K562 (cell line): ENCODE data around the gene GPHN. TPM values are rescaled to one million over a fixed set of nuclear protein-coding genes. Genes with fewer than 3 reads are reported as not detected.

Experiments used
- ATAC-seq: fragments of 200-7000 bp; cut with Tn5 transposase; 3 replicates; pipeline ENCODE4 v1.9.1; 2020; ENCODE audit warnings: moderate library complexity
- BruUV-seq: library from RNA; stranded (reverse); fragments of 400-500 nt; replicated peaks from 2 replicates; lab custom pipeline; 2021; lab: Mats Ljungman, UMichigan
- CTCF ChIA-PET: fragments of 300-600 bp; formaldehyde crosslinking; extraction: SDS; loops from one replicate; lab custom pipeline; 2021; ENCODE audit warnings: low intra/inter-chr PET ratio; lab: Yijun Ruan, JAX
- POLR2A ChIA-PET: fragments of 300-600, 350-650 bp; sonication (Branson Sonifier 250); formaldehyde crosslinking; extraction: SDS; loops from one replicate; lab custom pipeline; 2021; ENCODE audit warnings: antibody characterized with exemption, inconsistent platforms; lab: Yijun Ruan, JAX
- DNase-seq, 4 experiments: peaks; one replicate each; pipeline versions ENCODE4 v3.0.0 to v3.0.0-alpha.2; 2011 to 2018; ENCODE audit warnings: low spot score in 3 of 4, mixed read lengths in 3 of 4; ENCODE audit errors: extremely low read depth in 1 of 4
- FAIRE-seq: peaks from 2 replicates; lab custom pipeline; 2011; peaks lifted over from hg19 to GRCh38; lab: Jason Lieb, UNC
- H2AFZ ChIP-seq: 2 replicates; pipeline ENCODE4 v1.6.0; 2011; ENCODE audit warnings: low read depth, low read length, control low read depth, inconsistent platforms
- H3K27ac ChIP-seq: fragments of 200-600 bp; 3 replicates; pipeline ENCODE4 v1.8.0; 2011; ENCODE audit warnings: low read depth, mild to moderate bottlenecking, control low read depth, inconsistent platforms, low read length, moderate library complexity, mixed read lengths; ENCODE audit errors: extremely low read depth
- H3K27me3 ChIP-seq, 2 experiments: fragments of 300-600 bp in 1 of 2; 2 replicates in 1 of 2; 3 replicates in 1 of 2; pipeline versions ENCODE4 v1.6.0 to v1.8.0; 2011; ENCODE audit warnings: inconsistent platforms in 2 of 2, low read length in 2 of 2, mild to moderate bottlenecking in 1 of 2, mixed read lengths in 1 of 2, moderate library complexity in 1 of 2; ENCODE audit not compliant: control insufficient read depth in 2 of 2, insufficient read depth in 2 of 2
- H3K36me3 ChIP-seq: fragments of 300-600 bp; 3 replicates; pipeline ENCODE4 v1.8.0; 2011; ENCODE audit warnings: mild to moderate bottlenecking, low read length, inconsistent platforms; ENCODE audit not compliant: control insufficient read depth, insufficient read depth
- H3K4me1 ChIP-seq, 2 experiments: fragments of 200-600 bp in 1 of 2; replicated peaks in 1 of 2; 2 replicates in 1 of 2; 3 replicates in 1 of 2; pipeline versions ENCODE4 v1.5.1 to v1.8.0; 2011; ENCODE audit warnings: inconsistent platforms in 2 of 2, low read length in 2 of 2, mild to moderate bottlenecking in 1 of 2, mixed read lengths in 1 of 2, moderate library complexity in 1 of 2; ENCODE audit not compliant: control insufficient read depth in 2 of 2, insufficient read depth in 2 of 2
- H3K4me2 ChIP-seq: 2 replicates; pipeline ENCODE4 v1.6.1; 2011; ENCODE audit warnings: low read length, control low read depth, inconsistent platforms, mixed read lengths; ENCODE audit not compliant: insufficient read depth
- H3K4me3 ChIP-seq: fragments of 200-600 bp; sonication (generic), shearing (Covaris generic); 2 replicates; pipeline ENCODE4 v1.5.1; 2016; ENCODE audit warnings: control low read depth, inconsistent platforms
- H3K79me2 ChIP-seq: fragments of 200-600 bp; 3 replicates; pipeline ENCODE4 v1.8.0; 2011; ENCODE audit warnings: low read length, inconsistent platforms; ENCODE audit not compliant: control insufficient read depth, insufficient read depth
- H3K9ac ChIP-seq, 2 experiments: 2 replicates each; pipeline versions ENCODE4 v1.6.0 to v1.6.1; 2011; ENCODE audit warnings: low read depth in 2 of 2, low read length in 2 of 2, control low read depth in 1 of 2, inconsistent platforms in 1 of 2, mild to moderate bottlenecking in 1 of 2, mixed read lengths in 1 of 2; ENCODE audit not compliant: insufficient read depth in 1 of 2
- H3K9me1 ChIP-seq: one replicate; pipeline ENCODE4 v1.6.0; 2011; ENCODE audit warnings: inconsistent platforms, mild to moderate bottlenecking, low read length, moderate library complexity; ENCODE audit not compliant: control insufficient read depth, insufficient read depth
- H3K9me3 ChIP-seq: replicated peaks from 2 replicates; pipeline ENCODE4 v1.5.1; 2011; ENCODE audit warnings: low read depth, low read length, inconsistent platforms; ENCODE audit not compliant: control insufficient read depth, insufficient read depth
- H4K20me1 ChIP-seq: replicated peaks from 2 replicates; pipeline ENCODE4 v1.6.1; 2011; ENCODE audit warnings: low read length, inconsistent platforms, mixed read lengths; ENCODE audit not compliant: control insufficient read depth, insufficient read depth
- ARNT ChIP-seq, 2 experiments: fragments of 450-650 bp; IDR thresholded peaks; 2 replicates each; pipeline ENCODE4 v1.6.1; 2016; ENCODE audit warnings: mild to moderate bottlenecking in 1 of 2
- CBX3 ChIP-seq, 2 experiments: IDR thresholded peaks; 1 replicate in 1 of 2; 2 replicates in 1 of 2; pipeline ENCODE4 v1.6.1; 2012; ENCODE audit warnings: inconsistent platforms in 2 of 2, low read length in 2 of 2, borderline replicate concordance in 1 of 2, control low read depth in 1 of 2
- HDAC8 ChIP-seq: fragments of 450-650 bp; IDR thresholded peaks from 2 replicates; pipeline ENCODE4 v1.6.1; 2016; ENCODE audit warnings: mild to moderate bottlenecking, missing genetic modification characterization, moderate library complexity, missing compliant biosample characterization
- HEY1 ChIP-seq: fragments of 250-450 bp; sonication (Bioruptor Pico); IDR thresholded peaks from 2 replicates; pipeline ENCODE4 v1.5.0; 2020; ENCODE audit warnings: mild to moderate bottlenecking, moderate library complexity, borderline replicate concordance
- NFIX ChIP-seq: fragments of 250-450 bp; sonication (Bioruptor Pico); IDR thresholded peaks from 2 replicates; pipeline ENCODE4 v1.4.0; 2020; ENCODE audit warnings: low read depth, mild to moderate bottlenecking, moderate library complexity
- SMC3 ChIP-seq: conservative IDR thresholded peaks from 2 replicates; pipeline ENCODE4 v1.6.1; 2011; ENCODE audit warnings: low read depth, low read length, improper control_type of control experiment; ENCODE audit not compliant: insufficient read depth
- SRSF9 ChIP-seq: fragments of 200-400 bp; formaldehyde crosslinking; IDR thresholded peaks from 2 replicates; pipeline ENCODE4 v1.6.1; 2017; ENCODE audit warnings: low read depth, low read length, borderline replicate concordance
- TCF7L2 ChIP-seq: fragments of 150-350 bp; IDR thresholded peaks from 2 replicates; pipeline ENCODE4 v1.6.1; 2016; ENCODE audit warnings: low read depth, mild to moderate bottlenecking, low read length, moderate library complexity
- TRIM24 ChIP-seq, 2 experiments: fragments of 450-650 bp; IDR thresholded peaks; 2 replicates each; pipeline ENCODE4 v1.6.1; 2016
- ZNF134 ChIP-seq: fragments of 250-450 bp; sonication (Bioruptor Pico); conservative IDR thresholded peaks from 2 replicates; pipeline ENCODE4 v1.4.0; 2020
- ZNF444 ChIP-seq: fragments of 250-450 bp; sonication (Bioruptor Pico); IDR thresholded peaks from 2 replicates; pipeline ENCODE4 v1.4.0; 2020; ENCODE audit warnings: mild to moderate bottlenecking, moderate library complexity
- ZNF586 ChIP-seq: fragments of 450-650 bp; formaldehyde crosslinking; conservative IDR thresholded peaks from 2 replicates; pipeline ENCODE4 v1.4.0; 2020; ENCODE audit warnings: mild to moderate bottlenecking, moderate library complexity
- ZNF77 ChIP-seq: fragments of 250-450 bp; sonication (Bioruptor Pico); IDR thresholded peaks from 2 replicates; pipeline ENCODE4 v1.5.0; 2020
- ZNF778 ChIP-seq: fragments of 450-650 bp; formaldehyde crosslinking; IDR thresholded peaks from 2 replicates; pipeline ENCODE4 v1.4.0; 2020; ENCODE audit warnings: mild to moderate bottlenecking, moderate library complexity
- WGBS: fragments of 100-300 bp; shearing (Covaris generic); methylation state at CpG from one replicate; pipeline ENCODE4 v1.1.6; 2016; ENCODE audit warnings: low coverage, mixed read lengths; ENCODE audit not compliant: insufficient coverage; ENCODE audit errors: missing lambda C conversion rate; 5-methylcytosine and 5-hydroxymethylcytosine counted together
- in situ Hi-C: fragments of 300-500 bp; cut with MboI; formaldehyde crosslinking; loops from 4 replicates; pipeline ENCODE4 v1.15.0; 2018; ENCODE audit warnings: inconsistent platforms, mixed read lengths
- intact Hi-C: fragments of 100-400 bp; cut with micrococcal nuclease; formaldehyde crosslinking; loops from 2 replicates; pipeline ENCODE4 v1.14.2; 2022
- polyA plus RNA-seq, 8 experiments: library from polyadenylated mRNA; depleted of rRNA in 4 of 8; stranded (reverse) in 5 of 8; unstranded in 3 of 8; fragments of >200 nt; fragmentation: Nextera tagmentation in 2 of 8; fragmentation: Illumina TruSeq in 1 of 8; extraction: Ambion mirVana in 2 of 8; extraction: Trizol in 1 of 8; gene quantifications; 2 replicates each; pipeline versions ENCODE4 v1.2.1 to v1.2.3, GENCODE V29; 2011 to 2014; ENCODE audit warnings: inconsistent platforms in 1 of 8, missing spikeins in 1 of 8
- total RNA-seq, 7 experiments: library from RNA; depleted of rRNA in 6 of 7; stranded (reverse); fragments of >200 nt in 6 of 7; fragmentation: Illumina TruSeq in 2 of 7; extraction: Trizol in 2 of 7; gene quantifications; 2 replicates each; pipeline versions ENCODE4 v1.2.1 to v1.2.3, GENCODE V29; 2011 to 2021; ENCODE audit warnings: low replicate concordance in 1 of 7
- TF ChIP-seq, protein P1 (sequence below): fragments of 450-650 bp; IDR thresholded peaks from 2 replicates; pipeline ENCODE4 v1.6.1; 2018; ENCODE audit not compliant: partially characterized antibody
- TF ChIP-seq, protein P2 (sequence below): sonication (generic); formaldehyde crosslinking; IDR thresholded peaks from 2 replicates; pipeline ENCODE4 v1.8.0; 2022; ENCODE audit warnings: missing genetic modification reagents, mild to moderate bottlenecking, moderate library complexity, borderline replicate concordance
- TF ChIP-seq, protein P3 (sequence below): fragments of 250-450 bp; sonication (Bioruptor Pico); IDR thresholded peaks from 2 replicates; pipeline ENCODE4 v1.5.0; 2021; ENCODE audit warnings: mild to moderate bottlenecking, borderline replicate concordance

Gene GPHN
- total and polyA plus RNA-seq, 9 of the 15 experiments (the other 6 are each of a cell fraction or from before 2014, with no cell fraction given), result 5.9 to 16.0 (median 11.4) TPM

DNA sequence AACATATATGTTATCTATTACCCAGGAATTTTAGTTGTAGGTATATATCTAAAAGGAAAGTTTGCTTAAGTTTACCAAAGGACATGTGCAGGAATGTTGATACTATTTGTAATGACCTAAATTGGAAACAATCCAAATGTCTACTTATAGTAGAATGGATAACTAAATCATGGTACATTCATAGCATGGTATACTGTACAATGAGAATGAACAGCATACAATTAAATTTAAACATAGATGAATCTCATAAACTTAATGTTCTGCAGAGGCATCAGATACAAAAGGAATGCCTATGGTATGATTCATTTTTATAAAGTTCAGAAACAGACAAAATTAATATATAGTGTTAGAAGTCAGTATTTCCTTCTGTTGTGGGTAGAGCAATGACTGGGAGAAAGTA lies 135.4 kb downstream of the GPHN start (continued):
- TF ChIP-seq HEY1 (CRISPR knock-in tag) (no peak), SRSF9 (no peak), ARNT (IDR thresholded peaks at IDR 0.05) (no peak), CBX3 (IDR thresholded peaks at IDR 0.05; ENCODE audit: borderline replicate concordance in 1 of 2, low read length in 2 of 2) (no peak), NFIX (CRISPR knock-in tag) (no peak), TRIM24 (IDR thresholded peaks at IDR 0.05) (no peak), ZNF77 (no peak), HDAC8 (tag) (no peak)
- TF ChIP-seq, protein P1, sequence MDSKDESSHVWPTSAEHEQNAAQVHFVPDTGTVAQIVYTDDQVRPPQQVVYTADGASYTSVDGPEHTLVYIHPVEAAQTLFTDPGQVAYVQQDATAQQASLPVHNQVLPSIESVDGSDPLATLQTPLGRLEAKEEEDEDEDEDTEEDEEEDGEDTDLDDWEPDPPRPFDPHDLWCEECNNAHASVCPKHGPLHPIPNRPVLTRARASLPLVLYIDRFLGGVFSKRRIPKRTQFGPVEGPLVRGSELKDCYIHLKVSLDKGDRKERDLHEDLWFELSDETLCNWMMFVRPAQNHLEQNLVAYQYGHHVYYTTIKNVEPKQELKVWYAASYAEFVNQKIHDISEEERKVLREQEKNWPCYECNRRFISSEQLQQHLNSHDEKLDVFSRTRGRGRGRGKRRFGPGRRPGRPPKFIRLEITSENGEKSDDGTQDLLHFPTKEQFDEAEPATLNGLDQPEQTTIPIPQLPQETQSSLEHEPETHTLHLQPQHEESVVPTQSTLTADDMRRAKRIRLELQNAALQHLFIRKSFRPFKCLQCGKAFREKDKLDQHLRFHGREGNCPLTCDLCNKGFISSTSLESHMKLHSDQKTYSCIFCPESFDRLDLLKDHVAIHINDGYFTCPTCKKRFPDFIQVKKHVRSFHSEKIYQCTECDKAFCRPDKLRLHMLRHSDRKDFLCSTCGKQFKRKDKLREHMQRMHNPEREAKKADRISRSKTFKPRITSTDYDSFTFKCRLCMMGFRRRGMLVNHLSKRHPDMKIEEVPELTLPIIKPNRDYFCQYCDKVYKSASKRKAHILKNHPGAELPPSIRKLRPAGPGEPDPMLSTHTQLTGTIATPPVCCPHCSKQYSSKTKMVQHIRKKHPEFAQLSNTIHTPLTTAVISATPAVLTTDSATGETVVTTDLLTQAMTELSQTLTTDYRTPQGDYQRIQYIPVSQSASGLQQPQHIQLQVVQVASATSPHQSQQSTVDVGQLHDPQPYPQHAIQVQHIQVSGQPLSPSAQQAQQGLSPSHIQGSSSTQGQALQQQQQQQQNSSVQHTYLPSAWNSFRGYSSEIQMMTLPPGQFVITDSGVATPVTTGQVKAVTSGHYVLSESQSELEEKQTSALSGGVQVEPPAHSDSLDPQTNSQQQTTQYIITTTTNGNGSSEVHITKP, result no peak

DNA sequence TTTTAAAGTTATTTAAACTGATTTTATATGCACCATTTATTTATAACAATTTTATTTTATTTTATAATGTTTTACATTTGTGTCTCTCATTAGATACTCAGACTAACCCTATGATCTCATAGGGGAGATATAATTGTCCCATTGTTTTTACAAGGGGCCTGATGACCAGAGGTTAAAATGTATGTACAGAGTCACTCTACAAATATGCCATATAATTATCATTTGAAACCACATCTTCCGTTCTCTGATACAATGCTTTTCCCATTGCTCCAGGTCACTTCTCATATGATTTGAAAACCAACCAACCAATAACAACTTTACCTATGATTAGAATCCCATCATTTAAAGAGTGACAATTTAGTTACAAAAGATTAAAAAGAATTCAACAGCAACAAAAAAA lies 137.8 kb downstream of the GPHN start:
- no peak for FAIRE-seq
- no peak for DNase-seq
- ATAC-seq, result no peak
- H3K27me3 ChIP-seq, result no peaks in the 10 kb centered on the region
- intact Hi-C loops, result no loop called here
- no peak overlapping the region for H3K4me2 ChIP-seq
- no peak overlapping the region for H3K9ac ChIP-seq
- POLR2A ChIA-PET, result no interaction called here
- WGBS, result 83% methylated on average over 1 of the region's 1 CpG
- no peaks in the 10 kb centered on the region for H3K9me3 ChIP-seq
- no peak overlapping the region for H2AFZ ChIP-seq
- H4K20me1 ChIP-seq, result no peaks in the 10 kb centered on the region
- no TSS peak for BruUV-seq
- no peaks in the 10 kb centered on the region for H3K4me1 ChIP-seq
- in situ Hi-C loops, result loop anchor here (25.0 kb wide), 1 partner anchor 467 kb away; no protein-coding TSS in a partner anchor
- no peaks in the 10 kb centered on the region for H3K9me1 ChIP-seq
- no peak overlapping the region for H3K27ac ChIP-seq
- H3K36me3 ChIP-seq, result no peaks in the 10 kb centered on the region
- CTCF ChIA-PET, result no interaction called here
- H3K79me2 ChIP-seq, result no peaks in the 10 kb centered on the region
- no peak overlapping the region for H3K4me3 ChIP-seq
- no peak for TF ChIP-seq ZNF586
- no peak for TF ChIP-seq TCF7L2
- TF ChIP-seq, protein P2, sequence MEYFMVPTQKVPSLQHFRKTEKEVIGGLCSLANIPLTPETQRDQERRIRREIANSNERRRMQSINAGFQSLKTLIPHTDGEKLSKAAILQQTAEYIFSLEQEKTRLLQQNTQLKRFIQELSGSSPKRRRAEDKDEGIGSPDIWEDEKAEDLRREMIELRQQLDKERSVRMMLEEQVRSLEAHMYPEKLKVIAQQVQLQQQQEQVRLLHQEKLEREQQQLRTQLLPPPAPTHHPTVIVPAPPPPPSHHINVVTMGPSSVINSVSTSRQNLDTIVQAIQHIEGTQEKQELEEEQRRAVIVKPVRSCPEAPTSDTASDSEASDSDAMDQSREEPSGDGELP (CRISPR knock-in tag), result no peak
- TF ChIP-seq ZNF778 (CRISPR knock-in tag), result no peak
- no peak for TF ChIP-seq ZNF444 (CRISPR knock-in tag)
- TF ChIP-seq, protein P3, sequence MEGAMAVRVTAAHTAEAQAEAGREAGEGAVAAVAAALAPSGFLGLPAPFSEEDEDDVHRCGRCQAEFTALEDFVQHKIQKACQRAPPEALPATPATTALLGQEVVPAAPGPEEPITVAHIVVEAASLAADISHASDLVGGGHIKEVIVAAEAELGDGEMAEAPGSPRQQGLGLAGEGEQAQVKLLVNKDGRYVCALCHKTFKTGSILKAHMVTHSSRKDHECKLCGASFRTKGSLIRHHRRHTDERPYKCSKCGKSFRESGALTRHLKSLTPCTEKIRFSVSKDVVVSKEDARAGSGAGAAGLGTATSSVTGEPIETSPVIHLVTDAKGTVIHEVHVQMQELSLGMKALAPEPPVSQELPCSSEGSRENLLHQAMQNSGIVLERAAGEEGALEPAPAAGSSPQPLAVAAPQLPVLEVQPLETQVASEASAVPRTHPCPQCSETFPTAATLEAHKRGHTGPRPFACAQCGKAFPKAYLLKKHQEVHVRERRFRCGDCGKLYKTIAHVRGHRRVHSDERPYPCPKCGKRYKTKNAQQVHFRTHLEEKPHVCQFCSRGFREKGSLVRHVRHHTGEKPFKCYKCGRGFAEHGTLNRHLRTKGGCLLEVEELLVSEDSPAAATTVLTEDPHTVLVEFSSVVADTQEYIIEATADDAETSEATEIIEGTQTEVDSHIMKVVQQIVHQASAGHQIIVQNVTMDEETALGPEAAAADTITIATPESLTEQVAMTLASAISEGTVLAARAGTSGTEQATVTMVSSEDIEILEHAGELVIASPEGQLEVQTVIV, result no peak
- TF ChIP-seq SMC3, result no peak
- TF ChIP-seq ZNF134 (CRISPR knock-in tag), result no peak
